Measurements from ENCODE around the gene DHX40.
"Not testable (repeated sequence)": the region's sequence is repeated elsewhere in the genome, so short reads cannot be mapped to it uniquely, and the experiment has no call there.

Gene DHX40

DNA sequence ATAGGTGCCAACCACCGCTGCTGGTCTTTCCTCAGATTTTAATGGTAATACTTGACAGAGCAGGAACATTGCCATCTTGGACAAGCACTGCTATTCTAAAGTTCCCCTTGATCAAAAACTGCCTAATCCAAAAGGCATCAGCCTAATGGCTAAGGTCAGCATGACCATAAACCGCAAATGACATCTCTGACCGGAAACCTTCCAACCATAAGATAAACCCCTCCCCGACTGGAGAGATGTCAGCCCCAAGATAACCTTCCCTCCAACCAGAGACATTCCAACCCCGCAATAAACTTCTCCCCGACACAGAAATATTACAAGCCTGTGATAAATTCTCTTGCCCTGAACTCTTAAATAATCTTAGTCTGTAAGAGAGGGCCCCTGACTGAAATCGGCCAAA lies 7.4 kb upstream of the DHX40 start:
- Histone ChIP-seq H3K4me3 (ENCODE audit: low read length in 2 of 2) (no peak overlapping the region), H3K27me3 (ENCODE audit: control insufficient read depth in 2 of 2, insufficient read depth in 2 of 2, low read length in 2 of 2) (no peaks in the 10 kb centered on the region), H3K27ac (ENCODE audit: low read depth in 2 of 2, low read length in 2 of 2) (no peak overlapping the region), H3K4me1 (ENCODE audit: control insufficient read depth in 2 of 2, insufficient read depth in 2 of 2, low read length in 2 of 2) (no peaks in the 10 kb centered on the region), H3K36me3 (ENCODE audit: control insufficient read depth in 2 of 2, insufficient read depth in 2 of 2, low read length in 2 of 2) (no peaks in the 10 kb centered on the region), H3K9me3 (ENCODE audit: control insufficient read depth in 2 of 2, low read length in 2 of 2) (no peaks in the 10 kb centered on the region), H3K9ac (ENCODE audit: low read depth in 1 of 2, low read length in 2 of 2) (no peak overlapping the region)

DNA sequence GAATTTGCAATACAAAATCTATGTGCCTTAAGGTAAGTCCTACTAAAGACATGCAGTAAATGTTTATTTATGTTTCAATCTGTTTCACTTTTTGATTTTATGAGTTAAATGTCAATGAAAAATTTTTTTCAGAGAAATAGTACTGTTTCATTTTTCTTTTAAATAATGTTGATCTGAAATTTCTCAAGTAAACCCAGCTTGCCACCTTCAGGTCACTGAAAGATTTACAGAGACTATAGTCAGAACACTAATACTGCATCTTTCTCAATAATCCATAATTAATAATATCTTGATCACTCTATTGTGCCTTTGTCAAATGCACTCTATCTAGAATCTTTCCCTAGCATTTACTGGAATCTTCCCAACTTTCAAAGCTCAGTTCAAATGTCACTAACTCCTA lies 6.5 kb upstream of the DHX40 start:
- no peak overlapping the region for H3K27ac ChIP-seq (ENCODE audit: low read depth in 2 of 2, low read length in 2 of 2)
- no peaks in the 10 kb centered on the region for H3K27me3 ChIP-seq (ENCODE audit: control insufficient read depth in 2 of 2, insufficient read depth in 2 of 2, low read length in 2 of 2)
- H3K9me3 ChIP-seq (ENCODE audit: control insufficient read depth in 2 of 2, low read length in 2 of 2), result no peaks in the 10 kb centered on the region
- H3K9ac ChIP-seq (ENCODE audit: low read depth in 1 of 2, low read length in 2 of 2), result no peak overlapping the region
- no peaks in the 10 kb centered on the region for H3K4me1 ChIP-seq (ENCODE audit: control insufficient read depth in 2 of 2, insufficient read depth in 2 of 2, low read length in 2 of 2)
- H3K36me3 ChIP-seq (ENCODE audit: control insufficient read depth in 2 of 2, insufficient read depth in 2 of 2, low read length in 2 of 2), result no peaks in the 10 kb centered on the region
- no peak overlapping the region for H3K4me3 ChIP-seq (ENCODE audit: low read length in 2 of 2)

DNA sequence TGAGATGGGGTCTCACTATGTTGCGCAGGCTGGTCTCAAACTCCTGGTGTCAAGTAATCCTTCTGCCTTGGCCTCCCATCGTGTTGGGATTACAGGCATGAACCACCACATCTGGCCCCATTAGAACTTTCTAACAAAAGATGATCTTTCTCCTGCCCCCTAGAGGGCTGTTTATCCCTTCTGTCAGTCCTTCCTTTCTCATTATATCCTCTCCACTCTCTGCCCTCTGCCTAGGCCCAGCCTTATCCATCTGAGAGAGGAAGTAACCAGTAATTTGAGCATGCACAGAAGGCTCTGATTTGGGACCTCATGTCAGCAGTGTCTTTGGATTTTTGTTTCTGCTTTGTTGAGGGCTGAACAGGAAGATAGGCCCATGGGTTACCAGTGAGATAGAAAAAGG lies 4.4 kb upstream of the DHX40 start:
- H3K27ac ChIP-seq (ENCODE audit: low read depth in 2 of 2, low read length in 2 of 2), result no peak overlapping the region
- H3K9ac ChIP-seq (ENCODE audit: low read depth in 1 of 2, low read length in 2 of 2), result no peak overlapping the region
- no peaks in the 10 kb centered on the region for H3K27me3 ChIP-seq (ENCODE audit: control insufficient read depth in 2 of 2, insufficient read depth in 2 of 2, low read length in 2 of 2)
- no peaks in the 10 kb centered on the region for H3K36me3 ChIP-seq (ENCODE audit: control insufficient read depth in 2 of 2, insufficient read depth in 2 of 2, low read length in 2 of 2)
- H3K9me3 ChIP-seq (ENCODE audit: control insufficient read depth in 2 of 2, low read length in 2 of 2), result no peaks in the 10 kb centered on the region
- peaks cover 0 to 4% of the 10 kb centered on the region in 2 donors for H3K4me1 ChIP-seq (ENCODE audit: control insufficient read depth in 2 of 2, insufficient read depth in 2 of 2, low read length in 2 of 2)
- H3K4me3 ChIP-seq (ENCODE audit: low read length in 2 of 2), result no peak overlapping the region

DNA sequence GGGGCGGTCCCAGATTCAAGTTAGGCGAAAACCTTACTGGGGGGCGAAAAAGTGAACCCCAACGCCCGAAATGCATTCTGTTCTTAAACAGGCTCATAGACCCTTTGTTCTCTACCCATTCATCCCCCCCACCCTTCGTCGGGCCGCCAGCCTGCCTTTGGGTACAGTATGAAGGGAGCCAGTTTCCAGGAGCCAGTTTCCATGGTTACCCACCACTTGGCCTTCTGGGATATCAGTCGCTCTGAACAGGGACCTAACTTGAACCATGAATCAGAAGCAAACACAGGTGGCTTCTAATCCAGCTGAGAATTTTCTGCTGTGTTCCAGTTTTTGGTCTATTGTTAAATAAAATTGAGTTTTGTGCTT lies 532 bp downstream of the DHX40 start:
- H3K27ac ChIP-seq (ENCODE audit: low read depth in 2 of 2, low read length in 2 of 2), result peak overlapping the region; percentile 62 to 76
- H3K9me3 ChIP-seq (ENCODE audit: control insufficient read depth in 2 of 2, low read length in 2 of 2), result no peaks in the 10 kb centered on the region
- H3K4me1 ChIP-seq (ENCODE audit: control insufficient read depth in 2 of 2, insufficient read depth in 2 of 2, low read length in 2 of 2), result peaks cover 7 to 9% of the 10 kb centered on the region in 2 donors
- peak overlapping the region; percentile 75 to 90 for H3K9ac ChIP-seq (ENCODE audit: low read depth in 1 of 2, low read length in 2 of 2)
- no peaks in the 10 kb centered on the region for H3K27me3 ChIP-seq (ENCODE audit: control insufficient read depth in 2 of 2, insufficient read depth in 2 of 2, low read length in 2 of 2)
- H3K36me3 ChIP-seq (ENCODE audit: control insufficient read depth in 2 of 2, insufficient read depth in 2 of 2, low read length in 2 of 2), result no peaks in the 10 kb centered on the region
- peak overlapping the region; percentile 88 to 98 for H3K4me3 ChIP-seq (ENCODE audit: low read length in 2 of 2)

DNA sequence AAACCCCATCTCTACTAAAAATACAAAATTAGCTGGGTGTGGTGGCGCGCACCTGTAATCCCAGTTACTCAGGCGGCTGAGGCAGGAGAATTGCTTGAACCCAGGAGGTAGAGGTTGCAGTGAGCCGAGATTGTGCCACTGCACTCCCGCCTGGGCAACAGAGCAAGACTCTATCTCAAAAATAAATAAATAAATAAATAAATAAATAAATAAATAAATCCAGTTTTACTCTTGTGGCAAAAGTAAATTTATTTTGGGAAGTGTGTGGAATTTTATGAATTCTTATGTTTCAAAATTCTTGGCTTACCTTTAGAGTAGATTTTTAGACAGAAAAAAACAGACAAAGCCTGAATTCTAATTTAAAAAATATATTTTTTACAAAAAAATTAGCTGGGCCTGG lies 3.7 kb downstream of the DHX40 start:
- H3K9me3 ChIP-seq (ENCODE audit: control insufficient read depth in 2 of 2, low read length in 2 of 2); H3K36me3 ChIP-seq (ENCODE audit: control insufficient read depth in 2 of 2, insufficient read depth in 2 of 2, low read length in 2 of 2); H3K27ac ChIP-seq (ENCODE audit: low read depth in 2 of 2, low read length in 2 of 2); H3K27me3 ChIP-seq (ENCODE audit: control insufficient read depth in 2 of 2, insufficient read depth in 2 of 2, low read length in 2 of 2); H3K4me1 ChIP-seq (ENCODE audit: control insufficient read depth in 2 of 2, insufficient read depth in 2 of 2, low read length in 2 of 2); H3K9ac ChIP-seq (ENCODE audit: low read depth in 1 of 2, low read length in 2 of 2); H3K4me3 ChIP-seq (ENCODE audit: low read length in 2 of 2): not testable (repeated sequence)

DNA sequence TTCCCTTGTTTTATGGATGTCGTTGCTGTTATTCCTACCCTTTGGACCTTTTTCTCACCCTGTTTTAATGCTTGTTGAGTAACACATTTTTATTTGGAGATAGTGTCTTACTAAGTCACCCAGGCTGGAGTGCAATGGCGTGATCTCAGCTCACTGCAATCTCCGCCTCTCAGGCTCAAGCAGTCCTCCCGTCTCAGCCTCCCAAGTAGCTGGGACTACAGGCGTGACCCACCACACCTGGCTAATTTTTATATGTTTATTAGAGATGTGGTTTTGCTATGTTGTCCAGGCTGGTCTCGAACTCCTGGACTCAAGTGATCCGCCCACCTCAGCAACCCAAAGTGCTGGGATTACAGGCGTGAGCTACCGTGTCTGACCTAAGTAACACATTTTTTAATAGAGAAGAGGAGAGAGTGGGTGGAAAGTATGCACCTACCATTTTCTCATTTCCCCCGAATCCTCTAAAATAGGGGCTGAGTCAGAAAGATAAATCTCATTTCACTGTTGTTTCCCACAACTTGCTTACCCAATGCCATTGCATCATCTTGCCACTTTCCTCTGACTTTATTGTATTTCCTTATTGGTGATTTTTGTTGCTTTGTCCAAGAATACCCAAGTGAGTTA lies 7.0 kb downstream of the DHX40 start:
- Histone ChIP-seq H3K9ac (ENCODE audit: low read depth in 1 of 2, low read length in 2 of 2) (no peak overlapping the region), H3K9me3 (ENCODE audit: control insufficient read depth in 2 of 2, low read length in 2 of 2) (no peaks in the 10 kb centered on the region), H3K27me3 (ENCODE audit: control insufficient read depth in 2 of 2, insufficient read depth in 2 of 2, low read length in 2 of 2) (no peaks in the 10 kb centered on the region), H3K27ac (ENCODE audit: low read depth in 2 of 2, low read length in 2 of 2) (no peak overlapping the region), H3K36me3 (ENCODE audit: control insufficient read depth in 2 of 2, insufficient read depth in 2 of 2, low read length in 2 of 2) (peaks cover 0 to 4% of the 10 kb centered on the region in 2 donors), H3K4me1 (ENCODE audit: control insufficient read depth in 2 of 2, insufficient read depth in 2 of 2, low read length in 2 of 2) (no peaks in the 10 kb centered on the region), H3K4me3 (ENCODE audit: low read length in 2 of 2) (no peak overlapping the region)

DNA sequence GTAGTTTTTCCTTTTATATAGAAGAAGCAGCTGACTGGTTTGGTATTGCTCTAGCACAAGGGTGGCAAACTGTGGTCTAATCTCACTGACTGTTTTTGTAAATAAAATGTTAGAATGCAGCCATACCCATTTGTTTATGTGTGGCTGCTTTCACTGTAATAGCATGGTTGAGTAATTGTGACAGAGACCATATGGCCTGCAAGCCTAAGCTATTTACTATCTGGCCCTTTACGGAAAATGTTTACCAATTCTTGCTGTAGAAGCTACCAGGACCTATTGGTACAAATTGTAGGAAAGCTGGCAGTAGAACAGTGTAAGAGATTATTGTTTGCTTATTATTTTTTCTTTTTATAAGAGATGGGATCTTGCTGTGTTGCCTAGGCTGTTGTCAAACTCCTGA lies 18.8 kb downstream of the DHX40 start:
- not testable (repeated sequence) for H3K36me3 ChIP-seq (ENCODE audit: control insufficient read depth in 2 of 2, insufficient read depth in 2 of 2, low read length in 2 of 2); H3K9me3 ChIP-seq (ENCODE audit: control insufficient read depth in 2 of 2, low read length in 2 of 2); H3K4me1 ChIP-seq (ENCODE audit: control insufficient read depth in 2 of 2, insufficient read depth in 2 of 2, low read length in 2 of 2); H3K9ac ChIP-seq (ENCODE audit: low read depth in 1 of 2, low read length in 2 of 2); H3K4me3 ChIP-seq (ENCODE audit: low read length in 2 of 2); H3K27me3 ChIP-seq (ENCODE audit: control insufficient read depth in 2 of 2, insufficient read depth in 2 of 2, low read length in 2 of 2); H3K27ac ChIP-seq (ENCODE audit: low read depth in 2 of 2, low read length in 2 of 2)

DNA sequence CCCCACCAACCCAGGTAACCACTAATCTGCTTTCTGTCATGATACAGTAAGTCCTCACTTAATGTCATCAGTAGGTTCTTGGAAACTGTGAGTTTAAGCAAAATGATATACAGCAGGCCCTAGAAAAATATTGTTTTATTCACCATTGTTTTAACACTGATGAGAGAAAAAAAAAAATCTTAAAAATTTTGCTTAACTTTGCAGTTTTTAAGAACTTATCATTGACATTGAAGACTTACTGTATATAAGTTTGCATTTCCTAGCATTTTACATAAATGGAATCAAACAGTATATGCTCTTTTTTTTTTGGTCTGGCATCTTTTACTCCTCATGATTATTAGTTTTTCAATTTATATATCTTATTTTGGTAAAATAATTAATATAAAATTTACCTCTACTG lies 34.8 kb downstream of the DHX40 start:
- H3K36me3 ChIP-seq (ENCODE audit: control insufficient read depth in 2 of 2, insufficient read depth in 2 of 2, low read length in 2 of 2), result peaks cover 16 to 30% of the 10 kb centered on the region in 2 donors
- no peaks in the 10 kb centered on the region for H3K27me3 ChIP-seq (ENCODE audit: control insufficient read depth in 2 of 2, insufficient read depth in 2 of 2, low read length in 2 of 2)
- no peak overlapping the region for H3K9ac ChIP-seq (ENCODE audit: low read depth in 1 of 2, low read length in 2 of 2)

DNA sequence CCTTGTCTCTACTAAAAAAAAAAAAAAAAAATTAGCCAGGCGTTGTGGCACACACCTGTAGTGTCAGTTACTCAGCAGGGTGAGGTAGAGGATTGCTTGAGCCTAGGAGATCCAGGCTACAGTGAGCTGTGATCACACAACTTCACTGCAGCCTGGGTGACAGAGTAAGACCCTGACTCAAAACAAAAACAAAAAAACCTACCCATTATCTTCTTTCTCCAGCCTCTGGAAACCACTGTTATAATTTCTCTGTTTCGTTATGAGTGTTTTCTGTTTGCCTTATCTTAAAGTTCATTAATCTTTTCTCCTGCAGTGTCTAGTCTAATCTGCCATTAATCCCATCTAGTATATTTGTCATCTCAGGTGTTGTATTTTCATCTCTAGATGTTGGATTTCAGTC lies 35.7 kb downstream of the DHX40 start:
- Histone ChIP-seq H3K4me1 (ENCODE audit: control insufficient read depth in 2 of 2, insufficient read depth in 2 of 2, low read length in 2 of 2) (no peaks in the 10 kb centered on the region), H3K27me3 (ENCODE audit: control insufficient read depth in 2 of 2, insufficient read depth in 2 of 2, low read length in 2 of 2) (no peaks in the 10 kb centered on the region), H3K27ac (ENCODE audit: low read depth in 2 of 2, low read length in 2 of 2) (no peak overlapping the region), H3K9ac (ENCODE audit: low read depth in 1 of 2, low read length in 2 of 2) (no peak overlapping the region), H3K4me3 (ENCODE audit: low read length in 2 of 2) (no peak overlapping the region), H3K9me3 (ENCODE audit: control insufficient read depth in 2 of 2, low read length in 2 of 2) (no peaks in the 10 kb centered on the region), H3K36me3 (ENCODE audit: control insufficient read depth in 2 of 2, insufficient read depth in 2 of 2, low read length in 2 of 2) (peaks cover 22 to 39% of the 10 kb centered on the region in 2 donors)

More for the DNA sequence above, 34.8 kb downstream of the DHX40 start:
- Histone ChIP-seq H3K4me3 (ENCODE audit: low read length in 2 of 2) (no peak overlapping the region), H3K4me1 (ENCODE audit: control insufficient read depth in 2 of 2, insufficient read depth in 2 of 2, low read length in 2 of 2) (no peaks in the 10 kb centered on the region), H3K9me3 (ENCODE audit: control insufficient read depth in 2 of 2, low read length in 2 of 2) (no peaks in the 10 kb centered on the region), H3K27ac (ENCODE audit: low read depth in 2 of 2, low read length in 2 of 2) (no peak overlapping the region)

DNA sequence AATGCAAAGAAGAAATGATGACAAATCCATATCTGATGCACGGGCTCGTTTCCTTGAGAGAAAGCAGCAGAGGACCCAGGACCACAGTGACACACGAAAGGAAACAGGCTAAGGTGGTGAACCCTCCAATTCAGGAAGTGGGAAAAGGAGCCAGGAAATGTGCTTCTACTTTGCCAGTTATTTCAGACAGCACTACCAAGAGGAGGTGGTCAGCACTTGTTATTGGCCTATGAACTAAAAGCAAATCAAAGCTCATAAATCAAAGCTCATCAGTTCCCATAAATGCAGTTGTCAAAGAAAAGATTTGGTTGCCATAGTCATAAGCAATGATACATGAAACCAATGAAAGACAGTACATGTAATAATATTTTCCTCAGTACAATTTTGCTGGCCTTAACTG lies 41.7 kb downstream of the DHX40 start:
- peaks cover 15 to 37% of the 10 kb centered on the region in 2 donors for H3K36me3 ChIP-seq (ENCODE audit: control insufficient read depth in 2 of 2, insufficient read depth in 2 of 2, low read length in 2 of 2)
- no peaks in the 10 kb centered on the region for H3K9me3 ChIP-seq (ENCODE audit: control insufficient read depth in 2 of 2, low read length in 2 of 2)
- H3K27me3 ChIP-seq (ENCODE audit: control insufficient read depth in 2 of 2, insufficient read depth in 2 of 2, low read length in 2 of 2), result no peaks in the 10 kb centered on the region
- H3K4me1 ChIP-seq (ENCODE audit: control insufficient read depth in 2 of 2, insufficient read depth in 2 of 2, low read length in 2 of 2), result no peaks in the 10 kb centered on the region
- no peak overlapping the region for H3K4me3 ChIP-seq (ENCODE audit: low read length in 2 of 2)
- no peak overlapping the region for H3K9ac ChIP-seq (ENCODE audit: low read depth in 1 of 2, low read length in 2 of 2)
- no peak overlapping the region for H3K27ac ChIP-seq (ENCODE audit: low read depth in 2 of 2, low read length in 2 of 2)
